CD8-positive, alpha-beta memory T cell (primary cell): Measurements from ENCODE around the gene CAMK1D. TPM values are rescaled to one million over a fixed set of nuclear protein-coding genes. Genes with fewer than 3 reads are reported as not detected.
"Not testable (repeated sequence)": the region's sequence is repeated elsewhere in the genome, so short reads cannot be mapped to it uniquely, and the experiment has no call there.

Experiments
- CTCF ChIA-PET: fragments of 350-600 bp; sonication (Branson Sonifier 250); formaldehyde crosslinking; loops from one replicate; lab custom pipeline; 2021; ENCODE audit warnings: antibody characterized with exemption; lab: Charles Lee
- POLR2A ChIA-PET: fragments of 350-600 bp; sonication (Branson Sonifier 250); formaldehyde crosslinking; loops from one replicate; lab custom pipeline; 2021; ENCODE audit warnings: antibody characterized with exemption; lab: Charles Lee
- DNase-seq, 5 donors: peaks; one replicate each; pipeline versions ENCODE4 v3.0.0 to v3.0.0-alpha.2; 2020 to 2022; ENCODE audit warnings: mixed read lengths in 1 of 5
- H3K27ac ChIP-seq: one replicate; pipeline ENCODE4 v1.7.0; 2013; ENCODE audit warnings: low read depth, mild to moderate bottlenecking, low read length, moderate library complexity
- H3K27me3 ChIP-seq: 2 replicates; pipeline ENCODE4 v1.7.0; 2013; ENCODE audit warnings: low read length, mild to moderate bottlenecking; ENCODE audit not compliant: insufficient read depth, poor library complexity, severe bottlenecking
- H3K36me3 ChIP-seq: 2 replicates; pipeline ENCODE4 v1.7.0; 2013; ENCODE audit warnings: mild to moderate bottlenecking, low read length, moderate library complexity; ENCODE audit not compliant: insufficient read depth
- H3K4me1 ChIP-seq: 2 replicates; pipeline ENCODE4 v1.7.0; 2013; ENCODE audit warnings: mild to moderate bottlenecking, low read length, moderate library complexity; ENCODE audit not compliant: insufficient read depth
- H3K4me3 ChIP-seq: 2 replicates; pipeline ENCODE4 v1.7.0; 2013; ENCODE audit warnings: mild to moderate bottlenecking, low read length
- H3K9me3 ChIP-seq: 2 replicates; pipeline ENCODE4 v1.7.0; 2013; ENCODE audit warnings: mild to moderate bottlenecking, low read length
- H3K27ac Mint-ChIP-seq, 8 donors: one replicate each; pipeline ENCODE4 v1.8.0; 2020 to 2021; ENCODE audit warnings: mixed read lengths in 8 of 8, mild to moderate bottlenecking in 6 of 8, inconsistent platforms in 3 of 8, moderate library complexity in 3 of 8
- H3K27me3 Mint-ChIP-seq, 2 donors: one replicate each; pipeline ENCODE4 v1.8.0; 2020 to 2021; ENCODE audit warnings: mixed read lengths in 2 of 2, mild to moderate bottlenecking in 1 of 2, moderate library complexity in 1 of 2
- H3K36me3 Mint-ChIP-seq, 3 donors: one replicate each; pipeline ENCODE4 v1.8.0; 2020 to 2021; ENCODE audit warnings: mixed read lengths in 3 of 3, inconsistent platforms in 1 of 3, mild to moderate bottlenecking in 1 of 3
- H3K4me1 Mint-ChIP-seq, 3 donors: one replicate each; pipeline ENCODE4 v1.8.0; 2020 to 2021; ENCODE audit warnings: mixed read lengths in 3 of 3, inconsistent platforms in 1 of 3, mild to moderate bottlenecking in 1 of 3
- H3K4me3 Mint-ChIP-seq, 7 donors: one replicate each; pipeline ENCODE4 v1.8.0; 2020 to 2021; ENCODE audit warnings: mixed read lengths in 7 of 7, mild to moderate bottlenecking in 6 of 7, moderate library complexity in 4 of 7, inconsistent platforms in 2 of 7
- H3K9me3 Mint-ChIP-seq, 5 donors: one replicate each; pipeline ENCODE4 v1.8.0; 2020 to 2022; ENCODE audit warnings: mixed read lengths in 5 of 5, mild to moderate bottlenecking in 3 of 5, moderate library complexity in 2 of 5, inconsistent platforms in 1 of 5
- polyA plus RNA-seq: library from polyadenylated mRNA; unstranded; fragments of 300-500 nt; fragmentation: Illumina TruSeq; gene quantifications from one replicate; pipeline ENCODE4 v1.2.3, GENCODE V29; 2021
- total RNA-seq, 2 experiments: library from RNA; stranded (reverse); gene quantifications; one replicate each; pipeline ENCODE4 v1.2.3, GENCODE V29; 2021

The CAMK1D gene
- total and polyA plus RNA-seq, 3 experiments from 2014 or later, result 8.9 to 15.1 (median 10.0) TPM

- POLR2A ChIA-PET, result no interaction called here
Measured at GRCh38 chr10:12428447-12429135, 79.2 kb downstream of the CAMK1D start.

DNA sequence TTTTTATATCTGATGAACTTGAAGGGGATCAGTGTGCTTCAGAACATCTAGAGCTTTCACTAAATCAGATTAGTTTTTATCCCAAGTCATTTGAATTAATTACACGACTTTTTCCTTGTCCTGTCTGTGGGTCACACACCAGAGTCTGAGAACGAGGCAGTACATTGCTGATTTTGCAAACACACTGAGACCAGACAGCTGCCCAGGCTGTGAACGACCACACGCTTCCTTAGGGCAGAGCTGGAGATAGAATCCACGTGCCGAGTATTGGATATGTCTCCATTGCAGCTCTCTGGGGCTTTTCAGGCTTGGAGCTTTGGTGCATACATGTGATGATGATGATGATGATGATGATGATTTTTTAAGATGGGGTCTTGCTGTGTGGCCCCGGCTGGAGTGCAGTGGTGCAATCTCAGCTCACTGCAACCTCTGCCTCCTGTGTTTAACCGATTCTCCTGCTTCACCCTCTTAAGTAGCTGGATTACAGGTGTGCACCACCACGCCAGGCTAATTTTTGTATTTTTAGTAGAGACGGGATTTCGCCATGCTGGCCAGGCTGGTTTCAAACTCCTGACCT lies 81.1 kb downstream of the CAMK1D start:
- H3K27me3 Mint-ChIP-seq, result no peaks in the 10 kb centered on the region
- Histone ChIP-seq H3K4me3 (no peak overlapping the region), H3K4me1 (no peaks in the 10 kb centered on the region), H3K36me3 (no peaks in the 10 kb centered on the region), H3K27me3 (no peaks in the 10 kb centered on the region), H3K27ac (no peak overlapping the region), H3K9me3 (no peaks in the 10 kb centered on the region)
- peaks cover 13 to 15% (median 15%) of the 10 kb centered on the region in 3 donors for H3K4me1 Mint-ChIP-seq
- no peaks in the 10 kb centered on the region for H3K9me3 Mint-ChIP-seq
- DNase-seq, result no peak
- H3K36me3 Mint-ChIP-seq, result peaks cover 0 to 1% (median 0%) of the 10 kb centered on the region in 3 donors
- ChIA-PET CTCF (interaction anchor here (1.5 kb wide), 1 partner anchor 63 kb away, joined by 3 read pairs; no protein-coding TSS in a partner anchor), POLR2A (no interaction called here)
- H3K27ac Mint-ChIP-seq, result peak overlapping the region in 2 of 8 donors; percentile 12 to 52
- H3K4me3 Mint-ChIP-seq, result no peak overlapping the region

More at GRCh38 chr10:12428447-12429135, 79.2 kb downstream of the CAMK1D start:
- Mint-ChIP-seq H3K4me1 (peaks cover 6 to 21% (median 19%) of the 10 kb centered on the region in 3 donors), H3K36me3 (peaks cover 0 to 5% (median 0%) of the 10 kb centered on the region in 3 donors), H3K4me3 (no peak overlapping the region), H3K9me3 (no peaks in the 10 kb centered on the region), H3K27me3 (no peaks in the 10 kb centered on the region), H3K27ac (peak overlapping the region in 4 of 8 donors; percentile 12 to 84 (median 35))
- Histone ChIP-seq H3K4me3 (no peak overlapping the region), H3K36me3 (no peaks in the 10 kb centered on the region), H3K4me1 (no peaks in the 10 kb centered on the region), H3K9me3 (no peaks in the 10 kb centered on the region), H3K27ac (no peak overlapping the region), H3K27me3 (no peaks in the 10 kb centered on the region)
- DNase-seq, result no peak
- CTCF ChIA-PET, result no interaction called here

DNA sequence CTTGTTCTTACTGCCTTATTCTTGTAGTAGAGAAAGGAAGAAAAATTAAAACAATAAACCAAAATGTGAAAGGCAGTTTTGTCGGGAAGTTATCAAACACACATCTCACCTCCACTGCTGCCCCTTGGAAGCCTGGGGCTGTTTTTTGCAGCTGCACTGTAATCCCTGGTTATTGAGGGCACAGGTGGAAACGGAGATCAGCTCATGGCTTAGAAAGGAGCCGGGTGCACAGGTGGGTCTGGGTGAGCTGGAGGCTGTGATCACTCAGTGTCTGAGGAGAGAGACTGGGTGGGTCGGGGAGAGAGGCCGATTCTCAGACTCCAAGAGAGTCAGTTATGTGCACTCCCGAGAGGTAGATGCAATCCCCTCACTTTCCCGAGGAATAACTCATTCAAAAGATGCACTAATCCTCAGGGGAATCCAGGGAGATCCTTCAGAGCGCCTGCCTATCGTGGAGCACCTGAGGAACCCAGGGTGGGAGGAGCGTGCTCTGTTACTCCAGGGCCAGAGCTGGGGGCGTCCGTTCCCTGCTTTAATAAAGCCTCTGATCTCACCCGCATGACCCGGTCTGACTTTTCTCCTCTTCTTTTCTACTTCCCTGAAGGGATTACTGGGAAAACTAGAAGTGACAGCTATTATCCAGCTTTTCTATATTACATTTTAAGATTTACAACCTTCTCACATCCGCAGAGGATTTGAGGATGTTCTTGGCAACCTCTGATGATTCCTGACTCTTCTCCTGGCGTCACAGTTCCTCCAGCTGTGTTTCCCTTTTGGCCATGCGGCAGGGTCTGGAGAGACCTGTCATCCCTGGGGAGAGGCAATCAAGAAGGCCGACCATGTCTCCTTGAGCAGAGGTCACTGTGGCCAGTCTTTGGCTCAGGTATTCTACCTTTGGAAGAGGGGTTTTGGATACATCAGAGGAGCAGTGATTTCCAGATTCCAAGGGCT lies 82.1 kb downstream of the CAMK1D start:
- H3K4me1 Mint-ChIP-seq, result peaks cover 14 to 21% (median 14%) of the 10 kb centered on the region in 3 donors
- Histone ChIP-seq H3K27me3 (no peaks in the 10 kb centered on the region), H3K9me3 (no peaks in the 10 kb centered on the region), H3K4me1 (no peaks in the 10 kb centered on the region), H3K36me3 (no peaks in the 10 kb centered on the region), H3K4me3 (no peak overlapping the region), H3K27ac (no peak overlapping the region)
- H3K27ac Mint-ChIP-seq, result no peak overlapping the region
- H3K9me3 Mint-ChIP-seq, result no peaks in the 10 kb centered on the region
- H3K4me3 Mint-ChIP-seq, result no peak overlapping the region
- no peak for DNase-seq
- POLR2A ChIA-PET, result no interaction called here
- peaks cover 0 to 1% (median 0%) of the 10 kb centered on the region in 3 donors for H3K36me3 Mint-ChIP-seq
- no peaks in the 10 kb centered on the region for H3K27me3 Mint-ChIP-seq
- CTCF ChIA-PET, result interaction anchor here (1.5 to 1.8 kb wide), 2 partner anchors 27 to 64 kb away, joined by 3 to 5 read pairs; no protein-coding TSS in a partner anchor

DNA sequence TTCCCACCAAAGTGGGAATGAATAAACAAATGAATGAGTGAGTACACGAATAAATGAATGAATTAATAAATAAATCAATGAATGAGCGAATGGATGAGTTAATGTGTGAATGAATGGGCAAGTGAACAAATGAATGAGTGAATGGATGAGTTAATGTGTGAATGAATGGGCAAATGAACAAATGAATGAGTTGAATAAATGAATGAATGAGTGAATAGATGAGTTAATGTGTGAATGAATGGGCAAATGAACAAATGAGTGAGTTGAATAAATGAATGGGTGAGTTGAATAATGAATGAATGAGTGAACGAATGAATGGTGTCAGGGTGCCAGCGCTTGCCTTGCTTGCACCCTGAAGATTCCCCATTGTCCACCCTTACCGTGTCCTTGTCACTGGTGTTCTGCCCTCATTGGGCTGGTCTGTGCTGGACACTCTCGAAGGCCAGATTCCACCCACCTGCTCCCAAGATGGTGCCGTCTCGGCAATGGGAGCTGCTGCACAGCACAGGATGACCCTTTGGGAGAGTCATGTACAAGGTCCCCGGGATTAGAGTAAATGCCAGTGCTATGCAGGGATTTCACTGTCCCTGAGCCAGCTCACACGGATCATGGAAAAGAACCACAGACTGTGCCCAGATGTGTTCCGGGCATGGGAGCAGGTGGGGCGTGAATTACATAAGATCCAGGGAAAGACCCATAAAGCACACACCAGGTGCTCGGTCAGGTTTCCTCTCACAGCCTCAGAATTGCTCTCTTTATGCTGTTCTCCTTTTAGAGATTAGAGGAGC lies 83.2 kb downstream of the CAMK1D start:
- CTCF ChIA-PET, result interaction anchor here (1.8 kb wide), 1 partner anchor 26 kb away, joined by 5 read pairs; no protein-coding TSS in a partner anchor
- Histone ChIP-seq H3K27ac (no peak overlapping the region), H3K9me3 (no peaks in the 10 kb centered on the region), H3K4me3 (no peak overlapping the region), H3K27me3 (no peaks in the 10 kb centered on the region), H3K36me3 (no peaks in the 10 kb centered on the region), H3K4me1 (no peaks in the 10 kb centered on the region)
- H3K9me3 Mint-ChIP-seq, result no peaks in the 10 kb centered on the region
- H3K27ac Mint-ChIP-seq, result peak overlapping the region in 3 of 8 donors; percentile 38 to 80 (median 51)
- no peak overlapping the region for H3K4me3 Mint-ChIP-seq
- H3K36me3 Mint-ChIP-seq, result peaks cover 0 to 1% (median 0%) of the 10 kb centered on the region in 3 donors
- DNase-seq, result no peak
- POLR2A ChIA-PET, result no interaction called here
- H3K4me1 Mint-ChIP-seq, result peaks cover 16 to 24% (median 19%) of the 10 kb centered on the region in 3 donors
- H3K27me3 Mint-ChIP-seq, result no peaks in the 10 kb centered on the region

DNA sequence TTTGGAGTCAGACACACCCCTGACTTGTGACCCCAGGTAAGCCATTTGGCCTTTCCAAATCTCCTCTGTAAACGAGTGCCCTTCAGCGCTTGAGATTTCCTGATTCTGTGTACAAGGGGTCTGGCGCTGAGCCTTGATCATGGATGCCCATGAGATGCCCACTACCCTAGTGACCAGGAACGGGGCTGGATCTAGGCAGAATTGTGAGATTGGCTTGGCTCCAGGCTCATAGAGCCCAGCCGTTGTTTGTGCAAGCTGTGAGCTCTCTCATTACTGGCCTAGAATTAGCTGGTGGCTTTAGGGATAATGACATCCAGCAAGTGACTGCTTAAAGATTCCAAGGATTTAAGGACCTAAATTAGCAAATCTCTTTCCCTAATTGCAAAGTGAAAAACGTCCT lies 84.9 kb downstream of the CAMK1D start:
- Mint-ChIP-seq H3K9me3 (peaks cover 2 to 5% (median 2%) of the 10 kb centered on the region in 5 donors), H3K4me1 (peaks cover 16 to 29% (median 24%) of the 10 kb centered on the region in 3 donors), H3K36me3 (peaks cover 0 to 4% (median 1%) of the 10 kb centered on the region in 3 donors), H3K4me3 (no peak overlapping the region), H3K27ac (peak overlapping the region in 3 of 8 donors; percentile 35 to 77 (median 42)), H3K27me3 (no peaks in the 10 kb centered on the region)
- no peak overlapping the region for H3K27ac ChIP-seq
- ChIA-PET POLR2A (no interaction called here), CTCF (no interaction called here)
- DNase-seq, result no peak
- H3K27me3 ChIP-seq, result no peaks in the 10 kb centered on the region
- H3K4me1 ChIP-seq, result no peaks in the 10 kb centered on the region
- H3K9me3 ChIP-seq, result peaks cover 3% of the 10 kb centered on the region
- no peak overlapping the region for H3K4me3 ChIP-seq
- H3K36me3 ChIP-seq, result no peaks in the 10 kb centered on the region

- H3K36me3 ChIP-seq, H3K27ac Mint-ChIP-seq, CTCF ChIA-PET, POLR2A ChIA-PET, H3K4me1 ChIP-seq, H3K27me3 ChIP-seq, H3K9me3 Mint-ChIP-seq, H3K9me3 ChIP-seq, H3K27ac ChIP-seq, H3K4me3 ChIP-seq, H3K4me3 Mint-ChIP-seq, H3K36me3 Mint-ChIP-seq, H3K27me3 Mint-ChIP-seq, DNase-seq: not testable (repeated sequence)
- H3K4me1 Mint-ChIP-seq, result peaks cover 16 to 29% (median 28%) of the 10 kb centered on the region in 3 donors
Measured at GRCh38 chr10:12434677-12435076, 85.3 kb downstream of the CAMK1D start.

DNA sequence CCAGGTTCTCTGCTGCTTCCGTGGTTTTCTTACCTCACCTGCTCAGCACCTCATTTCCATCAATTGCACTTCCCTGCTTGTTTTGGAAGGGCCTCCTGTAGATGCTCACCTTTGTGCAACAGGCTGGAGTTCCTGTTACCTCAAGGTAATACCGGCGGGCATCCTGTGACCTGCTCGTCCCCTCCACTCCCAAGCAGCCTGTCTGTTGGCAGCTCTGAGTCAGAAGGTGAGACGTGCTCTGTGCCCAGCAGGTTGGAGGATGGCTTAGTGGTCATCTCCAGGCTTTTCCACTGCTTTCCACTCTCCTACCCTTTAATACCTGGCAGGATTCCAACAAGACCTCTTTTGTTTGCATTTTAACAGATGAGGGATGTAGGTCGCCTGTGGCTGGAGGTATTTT lies 86.0 kb downstream of the CAMK1D start:
- Mint-ChIP-seq H3K4me1 (peaks cover 16 to 29% (median 25%) of the 10 kb centered on the region in 3 donors), H3K4me3 (no peak overlapping the region), H3K27ac (peak overlapping the region in 4 of 8 donors; percentile 22 to 92 (median 60)), H3K27me3 (no peaks in the 10 kb centered on the region), H3K36me3 (peaks cover 0 to 9% (median 0%) of the 10 kb centered on the region in 3 donors), H3K9me3 (peaks cover 4 to 9% (median 7%) of the 10 kb centered on the region in 5 donors)
- no peak overlapping the region for H3K4me3 ChIP-seq
- H3K4me1 ChIP-seq, result no peaks in the 10 kb centered on the region
- H3K27ac ChIP-seq, result no peak overlapping the region
- H3K9me3 ChIP-seq, result peaks cover 6% of the 10 kb centered on the region
- H3K27me3 ChIP-seq, result no peaks in the 10 kb centered on the region
- no peak for DNase-seq
- POLR2A ChIA-PET, result no interaction called here
- H3K36me3 ChIP-seq, result no peaks in the 10 kb centered on the region
- CTCF ChIA-PET, result no interaction called here
